Hepatocyte (in vitro differentiated cells): ENCODE data around the gene LHX4. TPM values are rescaled to one million over a fixed set of nuclear protein-coding genes. Genes with fewer than 3 reads are reported as not detected.

Experiments used
- DNase-seq: peaks from one replicate; pipeline ENCODE4 v3.0.0-alpha.2; 2016; ENCODE audit warnings: low spot score
- H2AFZ ChIP-seq: fragments of 200-600 bp; sonication (generic); 2 replicates; pipeline ENCODE4 v1.6.0; 2016; ENCODE audit warnings: antibody characterized with exemption, mild to moderate bottlenecking
- H3K27ac ChIP-seq: fragments of 200-600 bp; sonication (generic); 2 replicates; pipeline ENCODE4 v1.5.1; 2016; ENCODE audit warnings: mild to moderate bottlenecking
- H3K27me3 ChIP-seq: fragments of 200-600 bp; sonication (generic); 2 replicates; pipeline ENCODE4 v1.6.1; 2016
- H3K36me3 ChIP-seq: fragments of 200-600 bp; sonication (generic); replicated peaks from 2 replicates; pipeline ENCODE4 v1.5.1; 2016; ENCODE audit warnings: low read depth; ENCODE audit not compliant: insufficient read depth
- H3K4me1 ChIP-seq: fragments of 200-600 bp; sonication (generic); 2 replicates; pipeline ENCODE4 v1.5.1; 2016; ENCODE audit warnings: mild to moderate bottlenecking, moderate library complexity; ENCODE audit not compliant: insufficient read depth
- H3K4me2 ChIP-seq: fragments of 200-600 bp; sonication (generic); 2 replicates; pipeline ENCODE4 v1.6.0; 2016
- H3K4me3 ChIP-seq: fragments of 200-600 bp; sonication (generic); 2 replicates; pipeline ENCODE4 v1.5.1; 2016; ENCODE audit warnings: mild to moderate bottlenecking
- H3K79me2 ChIP-seq: fragments of 200-600 bp; sonication (generic); 2 replicates; pipeline ENCODE4 v1.6.0; 2017; ENCODE audit warnings: mild to moderate bottlenecking
- H3K9me2 ChIP-seq: fragments of 200-600 bp; sonication (generic); replicated peaks from 2 replicates; pipeline ENCODE4 v1.6.0; 2017; ENCODE audit warnings: mild to moderate bottlenecking; ENCODE audit not compliant: insufficient read depth
- H3K9me3 ChIP-seq: fragments of 200-600 bp; sonication (generic); 2 replicates; pipeline ENCODE4 v1.5.1; 2016; ENCODE audit warnings: low read depth, mild to moderate bottlenecking
- H4K20me1 ChIP-seq: fragments of 200-600 bp; sonication (generic); 2 replicates; pipeline ENCODE4 v1.6.0; 2016; ENCODE audit warnings: mild to moderate bottlenecking; ENCODE audit not compliant: insufficient read depth, poor library complexity, severe bottlenecking
- CTCF ChIP-seq: fragments of 200-600 bp; sonication (generic); IDR thresholded peaks from 2 replicates; pipeline ENCODE4 v1.5.1; 2016; ENCODE audit warnings: antibody characterized with exemption, mild to moderate bottlenecking; ENCODE audit not compliant: poor library complexity
- EZH2 ChIP-seq: fragments of 200-600 bp; sonication (generic); IDR thresholded peaks from 2 replicates; pipeline ENCODE4 v1.6.1; 2016; ENCODE audit warnings: antibody characterized with exemption, mild to moderate bottlenecking, borderline replicate concordance
- EZH2phosphoT487 ChIP-seq: fragments of 200-600 bp; sonication (generic); IDR thresholded peaks from one replicate; pipeline ENCODE4 v1.6.1; 2018; ENCODE audit warnings: antibody characterized with exemption, mild to moderate bottlenecking, low read depth, moderate library complexity; ENCODE audit not compliant: unreplicated experiment, severe bottlenecking
- WGBS: methylation state at CpG from one replicate; pipeline ENCODE4 v1.1.6; 2016; ENCODE audit warnings: low lambda C conversion rate; ENCODE audit errors: missing lambda C conversion rate; 5-methylcytosine and 5-hydroxymethylcytosine counted together
- polyA plus RNA-seq: library from polyadenylated mRNA; unstranded; fragments of >200 nt; fragmentation: Nextera tagmentation; extraction: Ambion mirVana; gene quantifications from 2 replicates; pipeline ENCODE4 v1.2.1, GENCODE V29; 2016
- total RNA-seq: library from RNA; depleted of rRNA; stranded (reverse); fragments of >200 nt; gene quantifications from 2 replicates; pipeline ENCODE4 v1.2.3, GENCODE V29; 2014

Gene LHX4
- total and polyA plus RNA-seq, 2 experiments from 2014 or later: 0.03 to 0.28 TPM

DNA sequence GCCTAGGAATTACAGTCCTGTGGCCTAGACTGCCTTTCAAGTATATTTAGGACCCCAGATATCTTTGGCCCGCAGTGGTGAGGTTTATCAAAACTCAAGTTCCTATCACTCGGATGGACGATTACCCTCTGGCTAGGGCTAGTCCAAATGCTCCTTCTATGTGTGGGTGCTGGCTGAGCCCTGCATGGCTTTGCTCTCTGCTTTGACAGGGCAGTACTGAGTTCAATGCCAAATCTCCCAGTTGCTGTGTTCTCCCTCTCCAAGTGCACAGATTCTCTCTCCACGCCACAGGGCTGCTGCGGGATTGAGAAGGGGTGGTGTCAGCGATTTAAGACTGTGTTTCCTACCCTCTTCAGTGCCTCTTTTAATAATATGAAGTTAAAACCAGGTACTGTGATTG is 97.0 kb downstream of the LHX4 start:
- no peak for DNase-seq
- H3K79me2 ChIP-seq: peaks cover 11% of the 10 kb centered on the region
- H3K27ac ChIP-seq: no peak overlapping the region
- no peaks in the 10 kb centered on the region for H3K4me1 ChIP-seq
- TF ChIP-seq EZH2phosphoT487 (no peak), EZH2 (no peak), CTCF (no peak)
- H3K9me3 ChIP-seq: peaks cover 7% of the 10 kb centered on the region
- H3K36me3 ChIP-seq: no peaks in the 10 kb centered on the region
- no peak overlapping the region for H3K4me3 ChIP-seq
- 96% methylated on average over 6 of the region's 6 CpGs for WGBS
- H3K27me3 ChIP-seq: no peaks in the 10 kb centered on the region
- H4K20me1 ChIP-seq: peaks cover 3% of the 10 kb centered on the region
- H2AFZ ChIP-seq: no peak overlapping the region
- H3K4me2 ChIP-seq: no peak overlapping the region
- H3K9me2 ChIP-seq: no peaks in the 10 kb centered on the region

Other genes starting within 250 kb of the LHX4 start
- 176 and 257 TPM in 2 replicates for gene QSOX1, start 75.4 kb upstream of the LHX4 start, total RNA-seq
- gene QSOX1, start 75.4 kb upstream of the LHX4 start, polyA plus RNA-seq: 225 and 263 TPM in 2 replicates